ENCODE data around the gene CTNND1. TPM values are rescaled to one million over a fixed set of nuclear protein-coding genes. Genes with fewer than 3 reads are reported as not detected.
"Not testable (repeated sequence)": the region's sequence is repeated elsewhere in the genome, so short reads cannot be mapped to it uniquely, and the experiment has no call there.

The CTNND1 gene
- total and polyA plus RNA-seq, 2 of the 4 experiments (the other 2 are of a cell fraction) = 88.5 to 229 TPM

GRCh38 chr11:57834852-57835251 is 73.2 kb downstream of the CTNND1 start:
- Histone ChIP-seq H3K18ac (ENCODE audit: low read depth, low read length) (no peak overlapping the region), H3K14ac (replicated peaks; ENCODE audit: low read depth, low read length) (no peak overlapping the region), H2BK5ac (ENCODE audit: low read depth, low read length, poor library complexity, severe bottlenecking) (no peak overlapping the region), H2BK15ac (ENCODE audit: low read depth, low read length) (no peak overlapping the region), H3K23ac (ENCODE audit: low read depth, low read length) (no peak overlapping the region), H3K4me2 (ENCODE audit: low read depth, low read length) (no peak overlapping the region), H3K36me3 (ENCODE audit: control insufficient read depth, insufficient read depth, low read length) (no peaks in the 10 kb centered on the region), H2AK5ac (ENCODE audit: low read depth, low read length) (no peak overlapping the region), H2AK9ac (replicated peaks; ENCODE audit: low read depth, low read length, poor library complexity) (no peak overlapping the region), H3K4me1 (ENCODE audit: control insufficient read depth, insufficient read depth, low read length) (no peaks in the 10 kb centered on the region), H2AFZ (replicated peaks; ENCODE audit: low read length, poor library complexity) (no peak overlapping the region), H3K79me1 (ENCODE audit: low read depth in 1 of 2, low read length in 2 of 2) (no peaks in the 10 kb centered on the region), H3K56ac (ENCODE audit: extremely low read depth, insufficient read depth, low read length) (no peak overlapping the region), H3K9me1 (ENCODE audit: insufficient read depth, low read length) (no peaks in the 10 kb centered on the region), H3K27me3 (ENCODE audit: control insufficient read depth, insufficient read depth, low read length) (no peaks in the 10 kb centered on the region), H3K4me3 (ENCODE audit: insufficient read depth, low read depth, low read length) (no peak overlapping the region), H2BK20ac (ENCODE audit: low read depth, low read length) (no peak overlapping the region), H3K9me3 (ENCODE audit: control insufficient read depth, insufficient read depth, low read length) (no peaks in the 10 kb centered on the region), H4K5ac (ENCODE audit: low read depth, low read length) (no peak overlapping the region), H2BK120ac (ENCODE audit: low read depth, low read length) (no peak overlapping the region), H4K91ac (ENCODE audit: insufficient read depth, low read depth, low read length) (no peak overlapping the region), H4K8ac (ENCODE audit: low read depth in 2 of 2, low read length in 2 of 2) (no peak overlapping the region), H3K27ac (ENCODE audit: insufficient read depth, low read length) (no peak overlapping the region), H3K4ac (ENCODE audit: low read depth, low read length) (no peak overlapping the region), H3K9ac (ENCODE audit: low read depth, low read length) (no peak overlapping the region), H4K20me1 (ENCODE audit: insufficient read depth, low read length) (no peaks in the 10 kb centered on the region)
- DNase-seq (no peak), ATAC-seq (ENCODE audit: low read depth) (no peak)
- no CpG with 5 or more reads among the region's 1 CpG for WGBS, 2 experiments (ENCODE audit: extremely low coverage in 2 of 2, insufficient read length in 1 of 2)
- intact Hi-C loops (cut with micrococcal nuclease) (no loop called here), dilution Hi-C loops (cut with HindIII; ENCODE audit: low sequenced_read_pairs, unreplicated experiment) (no loop called here), in situ Hi-C loops (cut with MboI; ENCODE audit: low sequenced_read_pairs) (no loop called here)
- POLR2A ChIA-PET (ENCODE audit: unreplicated experiment) = no interaction called here
- no peak for TF ChIP-seq RCOR1 (IDR thresholded peaks at IDR 0.05; ENCODE audit: insufficient replicate concordance, low read length)
- no peak for TF ChIP-seq RAD21 (IDR thresholded peaks at IDR 0.05; ENCODE audit: low read length)
- TF ChIP-seq RFX5 (IDR thresholded peaks at IDR 0.05; ENCODE audit: low read depth, low read length) = no peak
- TF ChIP-seq SMC3 (IDR thresholded peaks at IDR 0.05; ENCODE audit: low read depth, low read length) = no peak
- no peak for TF ChIP-seq BHLHE40 (IDR thresholded peaks at IDR 0.05; ENCODE audit: low read depth, low read length)
- TF ChIP-seq MXI1 (IDR thresholded peaks at IDR 0.05; ENCODE audit: borderline replicate concordance, low read depth, low read length) = no peak
- TF ChIP-seq CEBPB (IDR thresholded peaks at IDR 0.05; ENCODE audit: low read depth, low read length) = no peak
- TSS peak; percentile 2 for BruUV-seq (replicated peaks)
- CTCF ChIA-PET = no interaction called here

- H3K4me1 ChIP-seq (ENCODE audit: control insufficient read depth, insufficient read depth, low read length); H3K18ac ChIP-seq (ENCODE audit: low read depth, low read length); BruUV-seq (replicated peaks); CTCF ChIA-PET; H3K27ac ChIP-seq (ENCODE audit: insufficient read depth, low read length); H2AK9ac ChIP-seq (replicated peaks; ENCODE audit: low read depth, low read length, poor library complexity); H3K56ac ChIP-seq (ENCODE audit: extremely low read depth, insufficient read depth, low read length); H3K79me1 ChIP-seq (ENCODE audit: low read depth in 1 of 2, low read length in 2 of 2); H4K8ac ChIP-seq (ENCODE audit: low read depth in 2 of 2, low read length in 2 of 2); H2BK20ac ChIP-seq (ENCODE audit: low read depth, low read length); H3K27me3 ChIP-seq (ENCODE audit: control insufficient read depth, insufficient read depth, low read length); H3K36me3 ChIP-seq (ENCODE audit: control insufficient read depth, insufficient read depth, low read length); H3K4ac ChIP-seq (ENCODE audit: low read depth, low read length); H3K9me1 ChIP-seq (ENCODE audit: insufficient read depth, low read length); H2AFZ ChIP-seq (replicated peaks; ENCODE audit: low read length, poor library complexity); H2BK5ac ChIP-seq (ENCODE audit: low read depth, low read length, poor library complexity, severe bottlenecking); intact Hi-C loops (cut with micrococcal nuclease); H3K9me3 ChIP-seq (ENCODE audit: control insufficient read depth, insufficient read depth, low read length); POLR2A ChIA-PET (ENCODE audit: unreplicated experiment); H4K20me1 ChIP-seq (ENCODE audit: insufficient read depth, low read length); dilution Hi-C loops (cut with HindIII; ENCODE audit: low sequenced_read_pairs, unreplicated experiment); ATAC-seq (ENCODE audit: low read depth); H3K9ac ChIP-seq (ENCODE audit: low read depth, low read length); H4K91ac ChIP-seq (ENCODE audit: insufficient read depth, low read depth, low read length); H3K23ac ChIP-seq (ENCODE audit: low read depth, low read length); H3K14ac ChIP-seq (replicated peaks; ENCODE audit: low read depth, low read length); in situ Hi-C loops (cut with MboI; ENCODE audit: low sequenced_read_pairs); H2BK15ac ChIP-seq (ENCODE audit: low read depth, low read length); H3K4me3 ChIP-seq (ENCODE audit: insufficient read depth, low read depth, low read length); DNase-seq; H4K5ac ChIP-seq (ENCODE audit: low read depth, low read length); H3K4me2 ChIP-seq (ENCODE audit: low read depth, low read length); H2BK120ac ChIP-seq (ENCODE audit: low read depth, low read length); H2AK5ac ChIP-seq (ENCODE audit: low read depth, low read length): not testable (repeated sequence)
- no CpG with 5 or more reads among the region's 3 CpGs for WGBS, 2 experiments (ENCODE audit: extremely low coverage in 2 of 2, insufficient read length in 1 of 2)
Observed at GRCh38 chr11:57838609-57839008, 77.0 kb downstream of the CTNND1 start.

Measured in IMR-90 (cell line).